ACC112 (cell line): Measurements from ENCODE around the gene SLC4A4.

Experiments used
- H2AFZ ChIP-seq: fragments of 200-600 bp; sonication (generic); one replicate; pipeline ENCODE4 v1.6.0; 2017; ENCODE audit warnings: antibody characterized with exemption, low read length; ENCODE audit not compliant: unreplicated experiment
- H3K27ac ChIP-seq: fragments of 200-600 bp; sonication (generic); 2 replicates; pipeline ENCODE4 v1.5.1; 2014; ENCODE audit warnings: low read depth, mild to moderate bottlenecking, antibody characterized with exemption, low read length, moderate library complexity
- H3K27me3 ChIP-seq: fragments of 200-600 bp; sonication (generic); 2 replicates; pipeline ENCODE4 v1.6.1; 2014; ENCODE audit warnings: mild to moderate bottlenecking, antibody characterized with exemption, low read length, moderate library complexity, mixed read lengths; ENCODE audit not compliant: insufficient read depth
- H3K36me3 ChIP-seq: fragments of 200-600 bp; sonication (generic); 2 replicates; pipeline ENCODE4 v1.6.1; 2016; ENCODE audit warnings: mild to moderate bottlenecking, antibody characterized with exemption, low read length, moderate library complexity, mixed read lengths; ENCODE audit not compliant: insufficient read depth
- H3K4me1 ChIP-seq: fragments of 200-600 bp; sonication (generic); one replicate; pipeline ENCODE4 v1.6.1; 2016; ENCODE audit warnings: low read length, mixed read lengths; ENCODE audit not compliant: insufficient read depth, unreplicated experiment, control insufficient read depth
- H3K4me3 ChIP-seq: fragments of 200-600 bp; sonication (generic); 2 replicates; pipeline ENCODE4 v1.5.1; 2014; ENCODE audit warnings: mild to moderate bottlenecking, low read depth, low read length
- H3K79me2 ChIP-seq: fragments of 200-600 bp; sonication (generic); one replicate; pipeline ENCODE4 v1.6.0; 2016; ENCODE audit warnings: low read length; ENCODE audit not compliant: control insufficient read depth, unreplicated experiment, insufficient read depth

SLC4A4 gene

DNA sequence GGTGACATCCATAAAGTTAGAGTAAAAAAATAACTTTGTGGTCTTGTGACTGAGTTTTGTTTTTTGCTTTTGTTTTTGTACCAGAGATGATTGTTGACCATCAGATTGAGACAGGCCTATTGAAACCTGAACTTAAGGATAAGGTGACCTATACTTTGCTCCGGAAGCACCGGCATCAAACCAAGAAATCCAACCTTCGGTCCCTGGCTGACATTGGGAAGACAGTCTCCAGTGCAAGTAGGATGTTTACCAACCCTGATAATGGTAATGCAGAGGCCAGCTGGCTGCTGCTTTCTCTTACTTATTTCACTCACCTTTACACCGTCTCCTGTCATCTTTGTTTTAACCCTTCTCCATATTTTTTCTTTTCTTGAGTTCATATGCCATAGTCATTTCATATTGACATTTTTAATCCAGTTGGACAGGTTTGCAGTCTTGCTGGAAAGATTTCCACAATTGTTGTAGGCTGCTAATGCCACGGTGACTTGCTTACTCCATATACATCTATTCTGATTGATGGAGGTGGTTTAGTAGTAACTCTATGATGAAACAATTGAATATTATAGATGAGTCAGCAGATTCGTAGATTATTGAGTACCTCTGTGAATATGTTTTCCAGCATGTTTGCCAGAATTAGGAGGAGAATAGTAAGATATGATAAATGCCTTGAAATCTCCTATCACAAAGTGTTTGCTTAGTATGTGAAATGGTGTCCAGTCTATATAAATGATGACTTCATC, 18.3 kb downstream of the SLC4A4 start:
- Histone ChIP-seq H3K27ac (no peak overlapping the region), H2AFZ (no peak overlapping the region), H3K27me3 (no peaks in the 10 kb centered on the region), H3K4me3 (no peak overlapping the region), H3K4me1 (no peaks in the 10 kb centered on the region), H3K79me2 (no peaks in the 10 kb centered on the region), H3K36me3 (no peaks in the 10 kb centered on the region)

DNA sequence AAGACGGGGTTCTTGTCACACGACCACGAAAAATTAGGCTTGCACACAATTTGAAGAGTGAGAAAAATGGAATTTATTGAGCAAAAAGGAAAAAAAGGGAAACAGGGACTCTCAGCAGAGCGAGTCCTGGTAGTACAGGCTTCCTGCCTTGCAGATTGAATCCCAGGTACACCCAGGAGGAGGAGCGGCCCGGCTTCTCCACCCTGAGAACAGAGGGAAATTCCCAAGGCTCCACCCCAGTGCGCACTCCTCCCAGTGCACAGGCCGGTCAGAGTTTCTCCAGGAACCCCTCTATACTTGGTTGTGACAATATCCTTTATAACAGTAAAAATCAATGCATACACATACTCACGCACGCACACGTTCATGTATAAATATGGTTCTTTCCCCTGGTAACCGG, 22.0 kb downstream of the SLC4A4 start:
- no peaks in the 10 kb centered on the region for H3K36me3 ChIP-seq
- H3K4me1 ChIP-seq: no peaks in the 10 kb centered on the region
- no peak overlapping the region for H3K27ac ChIP-seq
- no peak overlapping the region for H2AFZ ChIP-seq
- H3K79me2 ChIP-seq: no peaks in the 10 kb centered on the region
- no peaks in the 10 kb centered on the region for H3K27me3 ChIP-seq
- H3K4me3 ChIP-seq: no peak overlapping the region

DNA sequence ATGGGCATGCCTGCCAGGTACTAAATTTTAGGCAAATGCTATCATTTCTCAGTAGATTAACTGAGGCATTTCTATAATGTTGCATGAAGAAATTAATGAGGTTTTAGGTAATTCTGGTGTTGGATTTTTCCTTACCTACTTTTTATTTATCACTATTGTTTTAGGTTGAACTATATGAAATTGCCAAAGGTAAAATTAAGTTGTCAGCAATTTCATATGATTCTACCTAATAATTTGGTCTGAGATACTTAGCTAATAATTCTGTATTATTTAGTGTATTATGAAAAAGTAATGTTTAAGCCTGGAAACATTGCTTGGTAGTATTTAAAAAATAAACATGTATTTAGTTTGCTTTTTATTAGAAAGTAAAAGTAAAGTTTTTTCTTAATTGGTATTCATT, 22.7 kb downstream of the SLC4A4 start:
- Histone ChIP-seq H3K79me2 (no peaks in the 10 kb centered on the region), H3K36me3 (no peaks in the 10 kb centered on the region), H3K27me3 (no peaks in the 10 kb centered on the region), H3K4me1 (no peaks in the 10 kb centered on the region), H3K27ac (no peak overlapping the region), H3K4me3 (no peak overlapping the region), H2AFZ (no peak overlapping the region)

DNA sequence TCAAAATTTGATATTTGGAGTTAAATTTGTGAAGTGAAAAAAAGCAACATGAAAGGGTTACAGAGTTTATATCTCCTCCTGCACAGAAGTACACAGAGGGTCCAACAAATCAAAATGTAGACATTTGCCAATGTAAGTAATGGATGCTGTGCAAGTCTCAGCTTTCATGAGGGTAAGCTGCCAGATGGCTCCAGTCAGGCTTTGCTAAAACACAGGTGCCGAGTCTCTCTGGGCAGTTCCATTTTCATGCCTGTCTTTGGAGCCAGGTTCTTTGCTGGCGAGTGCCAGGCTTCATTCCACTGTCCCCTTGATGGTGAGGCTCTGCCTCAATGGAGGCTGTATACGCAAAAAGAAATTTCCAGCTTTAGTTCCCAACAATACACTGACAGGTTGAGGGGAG, 27.9 kb downstream of the SLC4A4 start:
- H3K4me1 ChIP-seq: no peaks in the 10 kb centered on the region
- no peak overlapping the region for H2AFZ ChIP-seq
- no peaks in the 10 kb centered on the region for H3K27me3 ChIP-seq
- H3K79me2 ChIP-seq: no peaks in the 10 kb centered on the region
- no peak overlapping the region for H3K4me3 ChIP-seq
- no peaks in the 10 kb centered on the region for H3K36me3 ChIP-seq
- no peak overlapping the region for H3K27ac ChIP-seq

DNA sequence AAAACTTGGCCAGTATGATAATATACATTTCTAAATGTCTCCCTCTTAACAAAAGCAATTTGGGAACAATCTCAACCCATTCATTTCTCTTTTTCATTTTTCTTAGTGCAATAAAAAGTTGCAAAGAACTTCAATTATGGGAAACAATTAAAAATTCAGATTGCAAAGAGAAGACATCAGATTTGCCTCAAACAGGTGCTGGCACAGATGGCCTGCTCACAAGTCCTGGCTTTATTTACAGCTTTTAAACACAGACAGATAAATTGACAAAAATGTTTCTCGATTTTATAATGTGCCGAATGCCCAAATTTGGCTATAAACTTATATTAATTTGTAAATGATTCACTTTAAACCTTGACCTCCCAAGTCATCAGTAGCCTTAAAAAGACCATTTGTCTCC, 28.7 kb downstream of the SLC4A4 start:
- Histone ChIP-seq H3K36me3 (no peaks in the 10 kb centered on the region), H3K4me3 (no peak overlapping the region), H2AFZ (no peak overlapping the region), H3K27me3 (no peaks in the 10 kb centered on the region), H3K27ac (no peak overlapping the region), H3K79me2 (no peaks in the 10 kb centered on the region), H3K4me1 (no peaks in the 10 kb centered on the region)

DNA sequence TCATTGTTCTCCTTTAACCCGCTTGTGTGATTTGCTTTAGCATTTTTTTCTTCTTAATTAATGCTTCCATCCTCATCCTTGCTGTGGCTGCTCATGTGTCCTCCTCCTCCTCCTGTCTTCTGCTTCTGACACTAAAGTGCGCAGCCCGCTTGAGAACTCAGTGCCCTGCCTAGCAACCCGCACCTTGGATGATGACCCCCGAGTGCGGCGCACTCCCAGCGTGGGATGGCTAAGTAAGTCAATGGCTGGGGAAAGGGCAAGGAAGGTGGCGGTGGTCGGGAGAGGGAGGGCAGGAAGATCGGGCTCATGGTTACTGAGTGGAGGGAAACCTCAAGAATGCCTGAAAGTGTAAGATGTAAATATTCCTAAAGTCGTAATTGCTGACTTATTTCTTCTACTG, 30.1 kb downstream of the SLC4A4 start:
- Histone ChIP-seq H3K4me3 (no peak overlapping the region), H3K4me1 (no peaks in the 10 kb centered on the region), H3K36me3 (no peaks in the 10 kb centered on the region), H3K27ac (no peak overlapping the region), H3K27me3 (no peaks in the 10 kb centered on the region), H3K79me2 (no peaks in the 10 kb centered on the region), H2AFZ (no peak overlapping the region)

DNA sequence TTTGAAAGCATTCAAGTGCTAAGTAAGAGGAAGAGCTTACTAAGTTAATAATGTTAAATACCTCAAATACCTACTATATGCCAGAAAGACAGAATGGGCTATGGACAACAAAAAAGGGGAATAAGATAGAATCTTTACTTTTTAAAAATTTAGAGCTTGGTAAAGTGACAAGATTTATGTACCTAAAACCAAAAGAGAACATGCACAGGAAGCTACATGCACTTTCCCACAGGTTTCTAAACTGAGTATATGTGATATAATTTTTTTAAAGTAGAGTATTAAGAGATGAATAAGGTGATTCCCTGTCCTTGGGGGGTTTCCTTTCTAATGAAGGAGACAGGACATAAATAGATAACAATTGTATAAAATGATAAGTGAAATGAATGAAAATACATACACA, 30.7 kb downstream of the SLC4A4 start:
- H3K79me2 ChIP-seq: no peaks in the 10 kb centered on the region
- no peak overlapping the region for H3K27ac ChIP-seq
- no peaks in the 10 kb centered on the region for H3K27me3 ChIP-seq
- H3K4me3 ChIP-seq: no peak overlapping the region
- H3K4me1 ChIP-seq: no peaks in the 10 kb centered on the region
- no peaks in the 10 kb centered on the region for H3K36me3 ChIP-seq
- H2AFZ ChIP-seq: no peak overlapping the region

DNA sequence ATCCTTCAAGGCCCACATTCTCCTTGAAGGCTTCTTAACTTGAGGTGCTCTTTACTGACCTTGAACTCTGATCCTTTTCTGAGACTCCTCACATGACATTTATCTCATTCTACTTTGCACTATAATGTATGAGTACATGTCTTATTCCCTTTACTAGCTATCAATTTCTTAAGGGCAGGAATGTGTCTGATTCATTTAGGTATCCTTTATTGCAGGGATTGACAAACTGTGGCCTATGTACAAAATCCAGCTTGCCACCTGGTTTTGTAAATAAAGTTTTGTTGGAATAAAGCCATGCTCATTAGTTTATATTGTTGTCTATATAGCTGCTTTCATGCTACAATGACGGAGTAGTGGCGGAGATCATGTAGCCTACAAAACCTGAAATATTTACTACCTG, 36.7 kb downstream of the SLC4A4 start:
- H2AFZ ChIP-seq: no peak overlapping the region
- H3K4me3 ChIP-seq: no peak overlapping the region
- H3K4me1 ChIP-seq: peaks cover 4% of the 10 kb centered on the region
- no peaks in the 10 kb centered on the region for H3K27me3 ChIP-seq
- H3K79me2 ChIP-seq: no peaks in the 10 kb centered on the region
- no peaks in the 10 kb centered on the region for H3K36me3 ChIP-seq
- H3K27ac ChIP-seq: no peak overlapping the region

DNA sequence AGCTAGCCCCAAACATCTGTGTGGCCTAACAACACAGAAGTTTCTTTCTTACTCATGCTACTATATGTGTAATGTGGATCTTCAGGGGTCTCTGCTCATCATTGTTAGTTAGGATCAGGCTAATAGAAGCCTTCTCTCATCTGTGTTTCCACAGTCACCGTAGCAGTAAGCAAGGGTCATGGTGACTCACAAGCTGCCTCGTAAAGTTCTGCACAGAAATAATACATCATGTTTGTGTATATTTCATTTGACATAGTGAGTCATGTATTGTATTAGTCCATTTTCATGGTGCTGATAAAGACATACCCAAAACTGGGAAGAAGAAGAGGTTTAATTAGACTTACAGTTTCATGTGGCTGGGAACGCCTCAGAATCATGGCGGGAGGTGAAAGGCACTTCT, 38.7 kb downstream of the SLC4A4 start:
- H3K4me1 ChIP-seq: peaks cover 4% of the 10 kb centered on the region
- H3K27ac ChIP-seq: no peak overlapping the region
- no peaks in the 10 kb centered on the region for H3K36me3 ChIP-seq
- H3K79me2 ChIP-seq: no peaks in the 10 kb centered on the region
- H2AFZ ChIP-seq: no peak overlapping the region
- H3K27me3 ChIP-seq: no peaks in the 10 kb centered on the region
- no peak overlapping the region for H3K4me3 ChIP-seq

DNA sequence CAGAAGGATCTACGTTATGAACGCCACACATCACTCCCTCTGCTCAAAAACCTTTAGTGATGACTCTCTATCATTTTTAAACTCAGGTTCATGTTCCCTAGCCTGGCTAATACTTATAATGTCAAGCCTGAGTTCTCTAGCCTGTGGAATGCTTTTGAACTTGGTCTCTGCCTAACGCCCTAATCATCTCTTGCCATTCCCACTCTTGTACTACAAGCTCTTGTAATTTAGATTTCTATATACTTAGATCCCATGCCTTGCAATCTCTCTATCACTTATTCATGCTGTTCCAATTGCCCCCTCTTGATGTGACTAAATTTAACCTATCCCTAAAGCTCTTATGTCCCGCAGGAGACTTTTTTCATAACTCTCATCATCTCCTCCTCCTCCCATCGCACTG, 40.3 kb downstream of the SLC4A4 start:
- Histone ChIP-seq H3K4me3 (no peak overlapping the region), H3K27me3 (no peaks in the 10 kb centered on the region), H3K36me3 (no peaks in the 10 kb centered on the region), H3K4me1 (peaks cover 4% of the 10 kb centered on the region), H3K79me2 (no peaks in the 10 kb centered on the region), H2AFZ (no peak overlapping the region), H3K27ac (no peak overlapping the region)

DNA sequence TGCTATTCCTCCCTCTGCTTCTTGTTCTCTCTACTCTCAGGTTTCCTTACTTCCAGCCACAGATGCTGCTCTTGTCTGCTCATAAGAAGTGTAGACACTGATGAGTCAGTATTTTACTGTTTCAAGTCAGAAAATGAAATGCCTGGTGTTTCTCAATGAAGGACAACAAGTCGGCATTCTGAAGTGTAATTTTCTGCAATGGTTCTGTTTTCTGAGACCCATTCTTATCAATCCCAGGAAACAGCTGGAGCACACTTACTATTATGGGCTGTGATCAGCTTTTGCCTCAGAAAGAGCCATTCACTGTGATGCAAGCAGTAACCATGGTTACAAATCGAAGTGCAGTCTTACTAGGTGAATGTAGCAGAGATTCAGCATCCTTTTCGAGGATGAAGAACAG, 42.0 kb downstream of the SLC4A4 start:
- H3K36me3 ChIP-seq: no peaks in the 10 kb centered on the region
- peaks cover 4% of the 10 kb centered on the region for H3K4me1 ChIP-seq
- no peak overlapping the region for H3K27ac ChIP-seq
- H2AFZ ChIP-seq: no peak overlapping the region
- H3K4me3 ChIP-seq: no peak overlapping the region
- H3K27me3 ChIP-seq: no peaks in the 10 kb centered on the region
- no peaks in the 10 kb centered on the region for H3K79me2 ChIP-seq
